Upper lobe of right lung (tissue), 1 donor: ENCODE results near the gene TSPEAR. TPM values are rescaled to one million over a fixed set of nuclear protein-coding genes. Genes with fewer than 3 reads are reported as not detected.
A peak's percentile ranks its signal among the peaks of the same experiment; 100 is the strongest.
"Not testable (repeated sequence)": the region's sequence is repeated elsewhere in the genome, so short reads cannot be mapped to it uniquely, and the experiment has no call there.

ENCODE experiments used
- ATAC-seq: fragments of 200-7000 bp; cut with Tn5 transposase; one replicate; pipeline ENCODE4 v1.9.1; 2020; ENCODE audit warnings: mild to moderate bottlenecking, moderate library complexity
- DNase-seq: peaks from one replicate; pipeline ENCODE4 v3.0.0-alpha.2; 2020
- H3K27ac ChIP-seq: fragments of 200-600 bp; one replicate; pipeline ENCODE4 v1.8.0; 2022
- H3K27me3 ChIP-seq: fragments of 200-600 bp; one replicate; pipeline ENCODE4 v1.8.0; 2022; ENCODE audit warnings: mild to moderate bottlenecking
- H3K36me3 ChIP-seq: fragments of 200-600 bp; one replicate; pipeline ENCODE4 v1.8.0; 2022
- H3K4me1 ChIP-seq: fragments of 200-600 bp; one replicate; pipeline ENCODE4 v1.8.0; 2022
- H3K4me3 ChIP-seq: fragments of 200-600 bp; one replicate; pipeline ENCODE4 v1.8.0; 2022; ENCODE audit warnings: mild to moderate bottlenecking
- H3K9me3 ChIP-seq: fragments of 200-600 bp; one replicate; pipeline ENCODE4 v1.8.0; 2022
- intact Hi-C: fragments of 100-400 bp; cut with DNase I; formaldehyde crosslinking; loops from one replicate; pipeline ENCODE4 v1.11.0; 2022
- total RNA-seq: library from RNA; stranded (reverse); fragmentation: NEBNext Ultra II Directional; extraction: Animal tissue kit (Norgen Biotek cat#: 25700); gene quantifications from one replicate; pipeline ENCODE4 v1.2.1, GENCODE V29; 2021
- TF ChIP-seq, protein P1 (sequence below): fragments of 200-600 bp; IDR thresholded peaks from one replicate; pipeline ENCODE4 v1.8.0; 2022; ENCODE audit warnings: antibody characterized with exemption
- donor health status: DM: no; HTN: yes; CAD: no; lungs with severe emphysema.

The TSPEAR gene
- total RNA-seq, 1 donor from 2014 or later = 0.23 TPM

DNA sequence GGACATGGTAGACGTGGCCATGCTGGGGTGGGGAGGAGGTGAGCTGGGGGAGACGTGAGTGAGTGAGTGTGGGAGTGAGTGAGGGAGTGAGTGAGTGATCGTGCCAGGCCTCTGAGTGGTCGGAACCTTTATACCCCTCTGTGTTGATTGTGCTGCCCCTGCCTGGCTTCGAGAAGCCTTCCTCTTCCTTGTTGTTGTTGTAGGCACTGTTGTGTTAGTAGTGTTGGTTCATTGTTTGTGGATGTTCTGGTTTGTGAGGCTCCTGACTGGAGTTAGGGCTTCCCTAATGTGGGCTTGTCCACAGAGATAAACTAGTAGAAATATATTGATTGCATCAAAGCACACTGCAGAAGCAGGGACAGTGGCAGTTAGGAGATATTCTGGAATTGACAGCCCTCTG lies 152.7 kb downstream of the TSPEAR start, which contains the start of gene KRTAP10-3:
Gene KRTAP10-3, minus strand, starts transcription at position 101 of the 400 bp plus-strand sequence. Its CDS starts 80 bp downstream, at position 21.
- H3K36me3 ChIP-seq = no peaks in the 10 kb centered on the region
- peaks cover 9% of the 10 kb centered on the region for H3K27me3 ChIP-seq
- H3K4me1 ChIP-seq = no peaks in the 10 kb centered on the region
- H3K27ac ChIP-seq = no peak within 1 kb of the TSS
- intact Hi-C loops = no loop called here
- no peaks in the 10 kb centered on the region for H3K9me3 ChIP-seq
- no peak within 1 kb of the TSS for H3K4me3 ChIP-seq
- DNase-seq = peak; percentile 26
- ATAC-seq = no peak
- TF ChIP-seq, protein P1, sequence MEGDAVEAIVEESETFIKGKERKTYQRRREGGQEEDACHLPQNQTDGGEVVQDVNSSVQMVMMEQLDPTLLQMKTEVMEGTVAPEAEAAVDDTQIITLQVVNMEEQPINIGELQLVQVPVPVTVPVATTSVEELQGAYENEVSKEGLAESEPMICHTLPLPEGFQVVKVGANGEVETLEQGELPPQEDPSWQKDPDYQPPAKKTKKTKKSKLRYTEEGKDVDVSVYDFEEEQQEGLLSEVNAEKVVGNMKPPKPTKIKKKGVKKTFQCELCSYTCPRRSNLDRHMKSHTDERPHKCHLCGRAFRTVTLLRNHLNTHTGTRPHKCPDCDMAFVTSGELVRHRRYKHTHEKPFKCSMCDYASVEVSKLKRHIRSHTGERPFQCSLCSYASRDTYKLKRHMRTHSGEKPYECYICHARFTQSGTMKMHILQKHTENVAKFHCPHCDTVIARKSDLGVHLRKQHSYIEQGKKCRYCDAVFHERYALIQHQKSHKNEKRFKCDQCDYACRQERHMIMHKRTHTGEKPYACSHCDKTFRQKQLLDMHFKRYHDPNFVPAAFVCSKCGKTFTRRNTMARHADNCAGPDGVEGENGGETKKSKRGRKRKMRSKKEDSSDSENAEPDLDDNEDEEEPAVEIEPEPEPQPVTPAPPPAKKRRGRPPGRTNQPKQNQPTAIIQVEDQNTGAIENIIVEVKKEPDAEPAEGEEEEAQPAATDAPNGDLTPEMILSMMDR = no peak

DNA sequence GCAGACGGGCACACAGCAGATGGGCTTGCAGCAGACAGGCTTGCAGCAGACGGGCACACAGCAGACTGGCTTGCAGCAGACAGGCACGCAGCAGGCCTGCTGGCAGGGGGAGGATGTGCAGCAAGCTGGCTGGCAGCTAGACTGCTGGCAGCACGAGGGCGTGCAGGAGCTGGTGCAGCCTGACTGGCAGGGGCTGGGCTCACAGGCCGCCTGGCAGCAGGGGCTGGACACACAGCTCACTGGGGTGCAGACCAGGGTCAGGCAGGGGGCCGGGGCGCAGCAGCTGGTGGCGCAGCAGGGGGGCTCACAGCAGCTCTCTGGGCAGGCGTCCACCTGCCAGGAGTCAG lies 153.1 kb downstream of the TSPEAR start:
- H3K36me3 ChIP-seq, intact Hi-C loops, H3K27me3 ChIP-seq, H3K4me3 ChIP-seq, DNase-seq, H3K4me1 ChIP-seq, H3K9me3 ChIP-seq, ATAC-seq, H3K27ac ChIP-seq: not testable (repeated sequence)

DNA sequence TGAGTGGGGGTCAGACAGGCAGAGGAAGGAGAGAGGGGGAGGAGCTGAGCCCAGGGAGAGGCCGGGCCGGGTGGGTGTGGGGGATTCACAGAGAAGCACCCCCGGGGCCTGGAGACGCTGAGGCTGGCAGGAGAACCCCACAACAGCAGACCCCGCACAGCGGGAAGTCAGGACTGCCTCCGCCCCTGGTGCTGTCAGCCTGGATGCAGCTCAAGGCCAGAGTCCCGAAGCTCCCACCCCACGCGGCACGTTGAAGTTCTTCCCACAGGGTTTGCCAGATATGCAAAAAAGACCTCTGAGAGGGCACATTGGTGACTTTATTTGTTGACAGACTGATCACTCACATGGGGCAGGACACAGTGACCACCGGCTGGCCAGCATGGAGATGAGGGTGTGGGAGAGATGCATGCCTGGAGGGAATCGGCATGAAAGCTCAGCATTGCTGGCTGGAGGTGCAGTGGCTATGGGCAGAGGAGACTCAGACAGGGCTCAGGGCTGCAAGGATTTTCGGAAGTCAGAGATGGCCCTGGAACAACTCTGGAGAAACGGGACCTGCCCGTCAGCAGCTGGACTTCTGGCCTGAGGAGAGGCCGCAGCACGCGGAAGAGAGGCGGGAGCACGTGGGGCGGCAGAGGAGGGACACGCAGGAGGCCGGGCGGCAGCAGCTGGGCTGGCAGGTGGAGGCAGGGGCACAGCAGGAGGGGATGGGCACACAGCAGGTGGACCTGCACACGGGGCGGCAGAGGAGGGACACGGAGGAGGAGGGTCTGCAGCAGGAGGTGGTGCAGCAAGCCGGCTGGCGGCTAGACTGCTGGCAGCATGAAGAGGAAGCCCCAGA lies 153.7 kb downstream of the TSPEAR start:
- H3K36me3 ChIP-seq = no peaks in the 10 kb centered on the region
- peaks cover 9% of the 10 kb centered on the region for H3K27me3 ChIP-seq
- intact Hi-C loops = no loop called here
- H3K4me1 ChIP-seq = no peaks in the 10 kb centered on the region
- DNase-seq = peak; percentile 52
- no peak overlapping the region for H3K27ac ChIP-seq
- H3K4me3 ChIP-seq = no peak overlapping the region
- no peak for ATAC-seq
- H3K9me3 ChIP-seq = no peaks in the 10 kb centered on the region
- TF ChIP-seq, protein P1 = no peak

DNA sequence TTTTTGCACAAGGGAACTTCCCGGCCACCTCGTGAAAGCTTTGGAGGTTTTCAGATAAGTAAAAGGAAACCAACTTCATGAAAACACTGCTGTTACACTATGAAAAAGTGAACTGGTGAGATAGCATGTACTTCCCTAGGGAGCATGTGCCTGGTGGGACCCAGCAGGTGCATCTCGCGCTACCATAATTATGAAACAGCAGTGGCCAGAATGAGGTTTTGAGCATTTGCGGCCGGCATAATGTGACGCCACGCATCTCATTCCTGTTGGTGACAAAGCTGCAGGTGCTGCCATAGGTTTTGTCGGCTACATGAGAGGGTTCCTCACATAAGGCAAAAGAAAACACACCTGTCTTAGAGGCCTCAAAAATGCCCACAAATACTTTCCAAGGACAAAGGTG lies 154.5 kb downstream of the TSPEAR start:
- Histone ChIP-seq H3K4me3 (no peak overlapping the region), H3K27ac (no peak overlapping the region), H3K36me3 (no peaks in the 10 kb centered on the region), H3K9me3 (no peaks in the 10 kb centered on the region), H3K27me3 (peaks cover 9% of the 10 kb centered on the region), H3K4me1 (no peaks in the 10 kb centered on the region)
- TF ChIP-seq, protein P1 = no peak
- ATAC-seq (no peak), DNase-seq (no peak)
- intact Hi-C loops = no loop called here

DNA sequence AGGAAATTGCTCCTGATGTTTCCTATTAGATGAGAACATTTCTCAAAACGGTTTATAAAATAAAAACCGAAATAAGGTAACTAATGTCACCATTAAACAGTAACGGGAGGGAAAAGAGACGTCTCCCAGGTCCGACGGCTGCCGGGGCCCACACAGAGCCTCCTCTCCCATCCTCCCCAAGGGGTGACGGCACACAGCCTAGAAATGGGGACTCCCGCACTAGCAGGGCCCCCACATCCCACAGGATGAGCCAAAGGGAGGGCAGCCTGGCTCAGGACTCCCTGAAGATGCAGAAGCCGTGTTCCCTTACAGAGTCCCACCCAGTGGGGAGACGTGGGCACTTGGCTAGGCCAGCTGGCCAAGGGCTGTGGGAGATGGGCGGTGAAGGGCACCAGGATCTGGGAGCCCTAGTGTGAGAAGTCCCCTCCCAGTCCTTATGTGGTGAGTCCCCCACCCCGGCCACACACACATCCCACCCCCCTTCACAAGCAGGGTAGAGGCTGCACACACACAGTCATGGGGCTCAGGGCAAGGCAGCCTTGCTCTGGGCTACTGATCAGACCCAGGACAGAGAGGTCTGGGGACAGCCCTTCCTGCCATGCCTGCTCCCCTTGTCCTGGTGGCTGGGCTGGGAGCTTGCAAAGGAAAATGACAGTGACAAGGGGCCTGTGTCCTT lies 156.0 kb downstream of the TSPEAR start:
- ATAC-seq = peak; percentile 16
- H3K4me3 ChIP-seq = no peak overlapping the region
- DNase-seq = peak; percentile 50
- H3K4me1 ChIP-seq = no peaks in the 10 kb centered on the region
- peaks cover 9% of the 10 kb centered on the region for H3K27me3 ChIP-seq
- intact Hi-C loops = no loop called here
- TF ChIP-seq, protein P1 = no peak
- H3K9me3 ChIP-seq = no peaks in the 10 kb centered on the region
- no peak overlapping the region for H3K27ac ChIP-seq
- no peaks in the 10 kb centered on the region for H3K36me3 ChIP-seq

DNA sequence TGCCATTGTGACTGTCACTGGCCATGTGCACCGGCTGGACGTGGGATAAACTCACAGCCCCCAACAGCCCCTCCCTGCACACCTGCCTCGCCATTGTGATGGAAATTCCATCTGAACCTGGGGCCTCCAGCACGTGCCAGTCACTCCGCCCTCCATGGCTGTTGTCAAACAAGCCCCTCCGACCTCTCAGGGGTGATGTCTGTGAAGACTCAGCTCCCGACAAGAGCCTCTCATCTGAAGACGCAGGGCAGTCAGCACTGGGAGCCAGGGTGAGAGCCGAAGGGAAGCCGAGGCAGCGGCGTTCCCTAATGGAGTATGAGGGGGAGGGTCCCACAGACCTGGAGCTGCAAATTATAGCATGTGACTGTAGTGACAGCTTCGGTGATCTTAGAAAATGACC lies 158.7 kb downstream of the TSPEAR start:
- ATAC-seq (no peak), DNase-seq (peak; percentile 36)
- Histone ChIP-seq H3K36me3 (no peaks in the 10 kb centered on the region), H3K9me3 (no peaks in the 10 kb centered on the region), H3K4me3 (no peak overlapping the region), H3K27me3 (peaks cover 18% of the 10 kb centered on the region), H3K27ac (no peak overlapping the region), H3K4me1 (no peaks in the 10 kb centered on the region)
- TF ChIP-seq, protein P1 = no peak
- intact Hi-C loops = no loop called here
